ENCODE measurements around the gene WFDC9.
"Not testable (repeated sequence)": the region's sequence is repeated elsewhere in the genome, so short reads cannot be mapped to it uniquely, and the experiment has no call there.

WFDC9 gene

GRCh38 chr20:45589725-45590124, 41.4 kb downstream of the WFDC9 start:
- no peak for DNase-seq

- DNase-seq, result no peak
Observed at GRCh38 chr20:45588800-45589199, 42.3 kb downstream of the WFDC9 start.

- DNase-seq, result not testable (repeated sequence)
Observed at GRCh38 chr20:45585986-45586385, 45.1 kb downstream of the WFDC9 start.

GRCh38 chr20:45584294-45584693, 46.8 kb downstream of the WFDC9 start:
- not testable (repeated sequence) for DNase-seq

GRCh38 chr20:45583502-45583901, 47.6 kb downstream of the WFDC9 start:
- DNase-seq, result no peak

- DNase-seq, result no peak
Observed at GRCh38 chr20:45581702-45582101, 49.4 kb downstream of the WFDC9 start.

GRCh38 chr20:45579184-45579583, 51.9 kb downstream of the WFDC9 start, which contains the start of gene WFDC8:
WFDC8 (minus strand) TSS chr20:45579284; CDS start chr20:45579247, 37 bp downstream.
- no peak for DNase-seq

- DNase-seq, result no peak
Observed at GRCh38 chr20:45578231-45578630, 52.9 kb downstream of the WFDC9 start.

GRCh38 chr20:45576995-45577394, 54.1 kb downstream of the WFDC9 start:
- DNase-seq, result no peak

- DNase-seq, result no peak
Observed at GRCh38 chr20:45575931-45576330, 55.2 kb downstream of the WFDC9 start.

GRCh38 chr20:45569650-45570049, 61.4 kb downstream of the WFDC9 start:
- DNase-seq, result not testable (repeated sequence)

- no peak for DNase-seq
Observed at GRCh38 chr20:45564760-45565276, 66.3 kb downstream of the WFDC9 start.

Measured in activated CD4-positive, alpha-beta T cell treated with anti-CD3 and anti-CD28 coated beads for 4 hours (primary cell).